ENCODE measurements around the gene AGRN.

The AGRN gene

DNA sequence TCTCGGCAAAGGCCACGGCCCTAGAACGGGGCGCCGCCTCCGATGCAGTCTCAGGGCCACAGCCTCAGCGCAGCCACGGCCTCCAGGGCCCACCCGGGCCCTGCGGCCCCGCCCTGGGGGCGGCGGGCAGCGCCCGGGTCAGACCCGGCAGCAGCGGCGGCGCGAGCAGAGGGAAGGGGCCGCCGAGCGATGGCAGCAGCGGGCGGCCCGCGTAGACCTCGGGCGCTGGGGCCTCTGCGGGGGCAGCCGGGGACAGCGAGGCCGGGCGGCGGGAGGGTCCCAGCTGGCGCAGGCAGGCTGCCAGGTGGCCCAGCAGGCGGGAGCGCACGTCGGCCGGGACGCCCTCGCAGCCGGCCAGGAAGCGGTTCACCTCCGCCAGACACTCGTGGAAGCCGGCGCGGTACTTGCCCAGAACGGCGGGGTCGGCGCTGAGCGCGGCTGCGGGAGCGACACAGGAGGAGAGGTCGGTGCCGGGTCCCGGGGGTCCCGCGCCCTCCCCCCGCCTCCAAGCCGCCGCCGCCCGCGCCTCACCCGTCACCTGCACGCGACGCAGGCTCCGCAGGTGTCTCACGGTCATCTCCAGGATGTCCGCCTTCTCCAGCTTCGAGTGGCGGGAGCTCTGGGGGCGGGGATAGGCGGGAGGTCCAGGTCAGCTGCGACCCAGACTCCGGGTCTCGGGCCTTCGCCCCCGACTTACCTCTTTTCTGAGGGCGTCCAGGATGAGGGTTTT is 20.8 kb upstream of the AGRN start:
- peak overlapping the region; percentile 73 for H3K4me3 ChIP-seq (ENCODE audit: low read depth, low read length)
- ChIA-PET CTCF (interaction anchor here (9.5 kb wide), 1 partner anchor 16 kb away, joined by 101 read pairs; the partner anchor contains the start of gene PERM1), POLR2A (interaction anchor here (1.4 kb wide), 1 partner anchor 15 kb away, joined by 9 read pairs; the partner anchor contains the start of gene ISG15)
- no peak for DNase-seq (ENCODE audit: low read depth, low spot score)
- TF ChIP-seq, protein P1, sequence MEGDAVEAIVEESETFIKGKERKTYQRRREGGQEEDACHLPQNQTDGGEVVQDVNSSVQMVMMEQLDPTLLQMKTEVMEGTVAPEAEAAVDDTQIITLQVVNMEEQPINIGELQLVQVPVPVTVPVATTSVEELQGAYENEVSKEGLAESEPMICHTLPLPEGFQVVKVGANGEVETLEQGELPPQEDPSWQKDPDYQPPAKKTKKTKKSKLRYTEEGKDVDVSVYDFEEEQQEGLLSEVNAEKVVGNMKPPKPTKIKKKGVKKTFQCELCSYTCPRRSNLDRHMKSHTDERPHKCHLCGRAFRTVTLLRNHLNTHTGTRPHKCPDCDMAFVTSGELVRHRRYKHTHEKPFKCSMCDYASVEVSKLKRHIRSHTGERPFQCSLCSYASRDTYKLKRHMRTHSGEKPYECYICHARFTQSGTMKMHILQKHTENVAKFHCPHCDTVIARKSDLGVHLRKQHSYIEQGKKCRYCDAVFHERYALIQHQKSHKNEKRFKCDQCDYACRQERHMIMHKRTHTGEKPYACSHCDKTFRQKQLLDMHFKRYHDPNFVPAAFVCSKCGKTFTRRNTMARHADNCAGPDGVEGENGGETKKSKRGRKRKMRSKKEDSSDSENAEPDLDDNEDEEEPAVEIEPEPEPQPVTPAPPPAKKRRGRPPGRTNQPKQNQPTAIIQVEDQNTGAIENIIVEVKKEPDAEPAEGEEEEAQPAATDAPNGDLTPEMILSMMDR (IDR thresholded peaks at IDR 0.05; ENCODE audit: insufficient read depth, low read length, missing control alignments), result peak; percentile 6

DNA sequence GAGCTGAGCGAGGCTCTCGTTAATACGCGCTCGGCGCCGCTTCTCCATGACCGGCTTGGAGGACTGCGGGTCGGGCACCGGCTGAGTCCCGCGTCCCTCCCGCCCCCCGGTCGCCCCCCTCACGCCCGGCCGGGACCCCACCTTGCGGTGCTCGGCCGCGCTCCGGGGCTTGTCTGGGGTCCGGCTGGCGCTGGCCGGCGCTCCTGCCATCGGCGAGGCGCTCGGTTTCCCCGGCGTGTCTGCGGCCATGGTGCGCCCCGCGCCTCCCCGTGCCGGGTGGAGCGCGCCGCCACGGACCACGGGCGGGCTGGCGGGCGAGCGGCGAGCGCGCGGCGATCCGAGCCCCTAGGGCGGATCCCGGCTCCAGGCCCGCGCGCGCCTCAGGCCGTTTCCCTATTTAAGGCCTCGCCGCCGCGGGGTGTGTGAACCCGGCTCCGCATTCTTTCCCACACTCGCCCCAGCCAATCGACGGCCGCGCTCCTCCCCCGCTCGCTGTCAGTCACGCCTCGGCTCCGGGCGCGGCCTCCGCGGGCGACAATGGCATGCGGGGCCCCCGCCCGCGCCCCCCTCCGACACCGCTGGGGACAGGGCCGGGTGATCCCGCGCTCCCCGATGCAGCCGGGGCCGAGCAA is 20.1 kb upstream of the AGRN start, which contains the start of gene HES4:
Gene HES4 (minus strand): TSS at position 373 of the 632 bp plus-strand sequence. CDS start 124 bp downstream, at position 249.
- peak within 1 kb of the TSS; percentile 73 for H3K4me3 ChIP-seq (ENCODE audit: low read depth, low read length)
- TF ChIP-seq, protein P1 (IDR thresholded peaks at IDR 0.05; ENCODE audit: insufficient read depth, low read length, missing control alignments), result no peak
- DNase-seq (ENCODE audit: low read depth, low spot score), result peak; percentile 51
- POLR2A ChIA-PET, result interaction anchor here (1.4 kb wide), 1 partner anchor 14 kb away, joined by 9 read pairs; the partner anchor contains the start of gene ISG15
- CTCF ChIA-PET, result interaction anchor here (3.1 to 9.5 kb wide), 2 partner anchors 17 to 23 kb away, joined by 20 to 101 read pairs; partner anchors contain the start of gene PERM1

DNA sequence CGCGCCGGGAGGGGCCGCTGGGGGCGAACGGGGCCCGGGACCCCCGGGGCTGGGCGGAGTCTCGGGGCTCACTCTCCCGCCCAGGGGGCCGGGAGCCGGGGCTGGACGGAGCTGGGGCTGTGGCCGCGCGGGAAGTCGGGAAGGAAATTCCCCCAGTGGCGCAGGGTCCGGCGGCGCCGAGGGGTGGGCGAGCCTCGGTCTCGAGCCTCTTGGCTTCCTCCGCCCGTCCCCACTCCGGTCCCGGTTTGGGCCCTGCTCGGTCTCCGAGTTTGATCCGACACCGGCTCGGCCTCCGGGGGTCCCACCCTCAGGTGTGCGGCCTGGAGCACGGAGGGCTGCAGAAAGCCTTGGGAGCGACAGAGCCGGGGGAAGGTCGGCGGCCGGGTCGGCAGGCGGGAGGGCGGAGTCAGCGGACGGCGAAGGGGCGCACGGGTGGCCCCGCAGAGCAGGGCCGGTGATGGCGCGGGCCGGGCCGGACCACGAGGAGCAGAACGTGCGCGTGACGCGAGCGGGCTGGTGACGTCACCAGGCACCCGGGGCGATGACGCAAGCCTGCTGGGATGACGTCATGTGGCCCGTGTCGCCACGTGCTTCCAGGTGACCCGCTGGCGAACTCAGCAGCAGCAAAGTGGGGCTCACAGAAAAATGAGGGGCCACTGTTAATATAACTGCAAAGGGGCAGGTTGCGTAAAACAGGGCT is 19.4 kb upstream of the AGRN start:
- TF ChIP-seq, protein P1 (IDR thresholded peaks at IDR 0.05; ENCODE audit: insufficient read depth, low read length, missing control alignments), result no peak
- peak overlapping the region; percentile 73 for H3K4me3 ChIP-seq (ENCODE audit: low read depth, low read length)
- peak; percentile 44 for DNase-seq (ENCODE audit: low read depth, low spot score)
- ChIA-PET POLR2A (interaction anchor here (1.4 kb wide), 1 partner anchor 13 kb away, joined by 9 read pairs; the partner anchor contains the start of gene ISG15), CTCF (interaction anchor here (0.7 to 9.5 kb wide), 7 partner anchors 8 to 95 kb away, joined by 3 to 111 read pairs (median 11); partner anchors contain the start of genes ISG15 and PERM1)

DNA sequence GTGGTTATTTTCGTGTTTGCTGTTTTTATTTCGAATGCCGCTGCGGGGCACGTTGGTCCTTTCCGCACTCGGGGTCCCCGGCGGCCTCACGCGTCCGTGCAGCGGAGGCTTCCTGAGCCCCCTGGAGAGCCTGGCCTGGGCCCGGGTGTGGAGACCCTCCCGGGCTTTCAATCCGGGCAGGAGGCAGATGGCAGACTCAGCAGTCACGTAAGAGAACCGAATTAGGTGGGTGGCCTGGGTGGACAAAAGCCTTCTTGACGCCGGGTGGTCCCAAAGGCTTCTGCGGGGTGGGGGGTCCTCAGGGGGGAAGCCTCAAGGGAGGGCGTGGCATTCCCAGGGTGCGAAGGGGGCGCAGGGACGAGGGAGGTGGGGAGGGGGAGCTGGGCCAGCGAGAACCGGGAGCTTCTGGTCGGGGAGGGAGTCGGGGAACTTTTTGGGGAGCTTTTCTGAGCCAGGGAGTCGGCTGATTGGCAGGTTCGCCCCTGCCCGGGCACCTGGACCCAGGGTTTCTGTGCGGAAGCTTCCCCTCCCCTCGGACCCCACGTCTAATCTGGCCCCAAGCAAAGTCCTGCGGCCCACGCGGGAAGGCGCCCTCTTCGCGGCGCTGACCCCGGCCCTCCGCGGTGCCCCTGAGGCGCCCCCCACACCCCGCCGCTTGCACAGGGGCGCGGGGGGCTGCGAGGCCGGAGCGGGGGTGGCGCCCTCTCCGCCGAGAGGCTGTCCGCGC is 18.7 kb upstream of the AGRN start:
- ChIA-PET POLR2A (interaction anchor here (0.9 kb wide), 1 partner anchor 12 kb away, joined by 3 read pairs; the partner anchor contains the start of gene ISG15), CTCF (interaction anchor here (0.7 to 9.5 kb wide), 12 partner anchors 8 to 370 kb away, joined by 3 to 111 read pairs (median 8); partner anchors contain the start of genes ISG15 and PERM1)
- TF ChIP-seq, protein P1 (IDR thresholded peaks at IDR 0.05; ENCODE audit: insufficient read depth, low read length, missing control alignments), result no peak
- H3K4me3 ChIP-seq (ENCODE audit: low read depth, low read length), result peak overlapping the region; percentile 73
- DNase-seq (ENCODE audit: low read depth, low spot score), result no peak

DNA sequence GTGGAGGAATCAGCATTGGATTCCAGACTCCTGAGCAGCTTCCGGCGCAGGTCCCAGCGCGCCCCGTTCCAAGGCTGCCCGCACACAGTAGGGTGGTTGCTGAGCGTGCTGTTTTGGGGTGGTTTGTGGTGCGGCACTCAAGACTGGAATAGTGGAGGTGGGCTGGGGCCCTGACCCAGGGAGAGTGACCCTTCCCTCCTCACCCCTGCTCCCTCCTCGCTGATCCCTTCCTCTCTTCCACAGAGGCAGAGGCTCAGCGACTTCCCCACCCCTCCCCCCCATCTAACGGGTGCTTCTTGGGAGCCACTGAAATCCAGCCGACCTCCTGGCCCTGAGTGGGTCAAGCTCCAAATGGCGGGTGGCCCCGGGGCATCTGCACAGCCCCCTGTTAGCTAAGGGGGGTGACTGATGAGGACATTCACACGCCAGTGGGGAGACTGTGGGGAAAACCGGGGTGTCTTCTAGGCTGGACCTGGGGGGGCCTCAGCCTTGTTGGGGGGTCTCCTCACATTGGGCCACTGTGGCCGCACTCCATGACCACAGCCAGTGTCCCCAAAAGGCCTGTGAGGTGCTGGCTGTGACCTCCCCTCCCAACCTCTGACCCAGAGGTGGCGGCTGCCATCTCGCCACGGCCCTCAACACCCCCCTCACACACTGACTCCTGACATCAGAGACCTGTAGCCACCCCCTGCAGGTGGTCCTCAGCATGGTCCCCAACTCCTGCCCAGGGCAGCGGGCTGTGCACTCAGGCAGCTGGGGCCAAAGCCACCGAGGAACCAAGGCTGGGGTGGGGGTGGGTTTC is 16.1 kb upstream of the AGRN start:
- H3K4me3 ChIP-seq (ENCODE audit: low read depth, low read length), result no peak overlapping the region
- POLR2A ChIA-PET, result no interaction called here
- TF ChIP-seq, protein P1 (IDR thresholded peaks at IDR 0.05; ENCODE audit: insufficient read depth, low read length, missing control alignments), result no peak
- DNase-seq (ENCODE audit: low read depth, low spot score), result no peak
- CTCF ChIA-PET, result interaction anchor here (0.6 to 9.5 kb wide), 7 partner anchors 9 to 253 kb away, joined by 3 to 111 read pairs (median 5); partner anchors contain the start of genes ISG15 and PERM1
